ENCODE results near the gene GRIP2.

Gene GRIP2

DNA sequence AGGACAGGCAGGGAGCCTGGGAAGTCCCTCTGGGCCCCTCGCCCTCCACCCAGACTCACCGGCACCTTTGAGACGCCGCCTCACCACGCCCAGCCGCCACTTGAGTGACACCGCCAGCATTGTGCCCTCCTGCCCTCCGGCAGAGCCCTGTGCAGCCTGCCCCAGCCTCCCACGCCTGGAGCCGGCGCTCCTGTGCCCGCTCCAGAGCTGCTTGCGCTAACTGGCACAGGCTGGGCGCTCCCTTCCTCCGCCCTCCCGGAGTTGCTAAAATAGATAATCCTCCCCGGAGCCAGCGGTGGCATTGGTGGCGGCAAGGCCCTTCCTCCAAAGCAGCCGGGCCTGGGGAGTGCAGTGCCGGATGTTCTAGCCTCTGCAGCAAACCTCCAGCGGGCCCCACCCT, 15.7 kb upstream of the GRIP2 start:
- Histone ChIP-seq H3K9me3 (replicated peaks; ENCODE audit: insufficient read depth, low read length) (no peaks in the 10 kb centered on the region), H3K4me3 (ENCODE audit: low read length) (no peak overlapping the region)
- TF ChIP-seq, protein P1, sequence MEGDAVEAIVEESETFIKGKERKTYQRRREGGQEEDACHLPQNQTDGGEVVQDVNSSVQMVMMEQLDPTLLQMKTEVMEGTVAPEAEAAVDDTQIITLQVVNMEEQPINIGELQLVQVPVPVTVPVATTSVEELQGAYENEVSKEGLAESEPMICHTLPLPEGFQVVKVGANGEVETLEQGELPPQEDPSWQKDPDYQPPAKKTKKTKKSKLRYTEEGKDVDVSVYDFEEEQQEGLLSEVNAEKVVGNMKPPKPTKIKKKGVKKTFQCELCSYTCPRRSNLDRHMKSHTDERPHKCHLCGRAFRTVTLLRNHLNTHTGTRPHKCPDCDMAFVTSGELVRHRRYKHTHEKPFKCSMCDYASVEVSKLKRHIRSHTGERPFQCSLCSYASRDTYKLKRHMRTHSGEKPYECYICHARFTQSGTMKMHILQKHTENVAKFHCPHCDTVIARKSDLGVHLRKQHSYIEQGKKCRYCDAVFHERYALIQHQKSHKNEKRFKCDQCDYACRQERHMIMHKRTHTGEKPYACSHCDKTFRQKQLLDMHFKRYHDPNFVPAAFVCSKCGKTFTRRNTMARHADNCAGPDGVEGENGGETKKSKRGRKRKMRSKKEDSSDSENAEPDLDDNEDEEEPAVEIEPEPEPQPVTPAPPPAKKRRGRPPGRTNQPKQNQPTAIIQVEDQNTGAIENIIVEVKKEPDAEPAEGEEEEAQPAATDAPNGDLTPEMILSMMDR (IDR thresholded peaks at IDR 0.05; ENCODE audit: low read length): no peak

DNA sequence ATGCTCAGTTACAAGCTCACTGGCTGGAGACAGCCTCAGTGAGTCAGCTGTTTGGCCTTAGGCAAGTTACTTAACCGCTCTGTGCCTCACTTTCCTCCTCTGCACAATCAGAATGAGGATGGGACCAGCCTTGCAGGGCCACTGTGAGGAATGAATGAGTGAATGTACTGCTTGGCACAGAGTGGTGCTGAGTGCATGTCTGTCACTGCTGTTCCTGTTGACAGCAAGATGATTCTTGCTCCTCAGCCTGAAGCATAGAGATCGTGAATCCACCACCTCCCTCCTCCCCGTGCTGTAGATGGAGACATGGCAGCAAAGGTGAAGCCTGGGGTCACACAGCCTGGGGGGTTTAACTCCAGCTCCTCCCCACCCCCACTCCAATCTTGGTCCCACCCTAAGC, 14.6 kb upstream of the GRIP2 start:
- Histone ChIP-seq H3K9me3 (replicated peaks; ENCODE audit: insufficient read depth, low read length) (no peaks in the 10 kb centered on the region), H3K36me3 (replicated peaks; ENCODE audit: insufficient read depth, low read length) (no peaks in the 10 kb centered on the region), H3F3A (ENCODE audit: insufficient read depth, low read length) (no peaks in the 10 kb centered on the region), H3K9ac (ENCODE audit: low read length) (no peak overlapping the region), H3K9me2 (replicated peaks; ENCODE audit: insufficient read depth, low read length) (no peaks in the 10 kb centered on the region), H2AFZ (ENCODE audit: low read length) (no peak overlapping the region), H3K4me1 (ENCODE audit: low read length) (no peaks in the 10 kb centered on the region), H3K4me2 (ENCODE audit: low read depth, low read length) (no peak overlapping the region), H3K4me3 (ENCODE audit: low read length) (no peak overlapping the region), H4K20me1 (ENCODE audit: insufficient read depth, low read length) (no peaks in the 10 kb centered on the region), H3K27me3 (replicated peaks; ENCODE audit: insufficient read depth, low read length) (peaks cover 81% of the 10 kb centered on the region), H3K27ac (ENCODE audit: low read length) (no peak overlapping the region), H3K79me2 (ENCODE audit: low read length) (no peaks in the 10 kb centered on the region)
- TF ChIP-seq EZH2 (optimal IDR thresholded peaks at IDR 0.05; ENCODE audit: low read depth, low read length): no peak
- TF ChIP-seq, protein P1 (IDR thresholded peaks at IDR 0.05; ENCODE audit: low read length): no peak
- no peak for TF ChIP-seq EZH2phosphoT487 (IDR thresholded peaks at IDR 0.05; ENCODE audit: low read length)
- DNase-seq: no peak

More for the DNA sequence above, 15.7 kb upstream of the GRIP2 start:
- Histone ChIP-seq H3K27me3 (replicated peaks; ENCODE audit: insufficient read depth, low read length) (peaks cover 78% of the 10 kb centered on the region), H4K20me1 (ENCODE audit: insufficient read depth, low read length) (no peaks in the 10 kb centered on the region), H3K4me1 (ENCODE audit: low read length) (no peaks in the 10 kb centered on the region), H3K4me2 (ENCODE audit: low read depth, low read length) (no peak overlapping the region), H3K27ac (ENCODE audit: low read length) (no peak overlapping the region), H3K9ac (ENCODE audit: low read length) (no peak overlapping the region), H3K79me2 (ENCODE audit: low read length) (no peaks in the 10 kb centered on the region), H3F3A (ENCODE audit: insufficient read depth, low read length) (no peaks in the 10 kb centered on the region), H3K36me3 (replicated peaks; ENCODE audit: insufficient read depth, low read length) (no peaks in the 10 kb centered on the region), H3K9me2 (replicated peaks; ENCODE audit: insufficient read depth, low read length) (no peaks in the 10 kb centered on the region), H2AFZ (ENCODE audit: low read length) (no peak overlapping the region)
- no peak for DNase-seq

DNA sequence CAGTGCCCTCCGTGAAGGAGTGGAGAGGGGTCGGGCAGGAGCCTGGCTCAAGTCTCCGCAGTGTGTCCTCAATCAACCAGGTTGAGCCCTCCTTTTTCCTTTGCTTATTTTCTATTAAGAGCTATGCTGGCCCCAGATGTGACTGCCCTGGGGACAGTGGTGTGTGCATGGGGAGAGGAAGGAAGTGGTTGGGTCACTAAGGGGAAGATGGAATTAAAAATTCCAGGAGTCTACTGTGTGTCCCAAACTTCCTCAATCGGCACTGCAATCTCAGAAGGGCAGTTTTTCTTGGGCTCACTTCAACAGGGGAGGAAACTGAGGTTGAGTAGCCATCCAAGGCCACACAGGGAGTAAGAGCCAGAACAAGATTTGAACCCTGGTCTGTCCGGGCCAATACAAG, 13.7 kb upstream of the GRIP2 start:
- H2AFZ ChIP-seq (ENCODE audit: low read length): no peak overlapping the region
- DNase-seq: no peak
- no peaks in the 10 kb centered on the region for H3F3A ChIP-seq (ENCODE audit: insufficient read depth, low read length)
- no peak overlapping the region for H3K4me2 ChIP-seq (ENCODE audit: low read depth, low read length)
- H3K4me3 ChIP-seq (ENCODE audit: low read length): no peak overlapping the region
- TF ChIP-seq EZH2 (optimal IDR thresholded peaks at IDR 0.05; ENCODE audit: low read depth, low read length) (no peak), EZH2phosphoT487 (IDR thresholded peaks at IDR 0.05; ENCODE audit: low read length) (no peak)
- TF ChIP-seq, protein P1 (IDR thresholded peaks at IDR 0.05; ENCODE audit: low read length): no peak
- no peaks in the 10 kb centered on the region for H3K9me2 ChIP-seq (replicated peaks; ENCODE audit: insufficient read depth, low read length)
- H3K9ac ChIP-seq (ENCODE audit: low read length): no peak overlapping the region
- no peaks in the 10 kb centered on the region for H3K36me3 ChIP-seq (replicated peaks; ENCODE audit: insufficient read depth, low read length)
- peaks cover 83% of the 10 kb centered on the region for H3K27me3 ChIP-seq (replicated peaks; ENCODE audit: insufficient read depth, low read length)
- no peaks in the 10 kb centered on the region for H3K4me1 ChIP-seq (ENCODE audit: low read length)
- H3K79me2 ChIP-seq (ENCODE audit: low read length): no peaks in the 10 kb centered on the region
- no peaks in the 10 kb centered on the region for H4K20me1 ChIP-seq (ENCODE audit: insufficient read depth, low read length)
- H3K27ac ChIP-seq (ENCODE audit: low read length): no peak overlapping the region
- no peaks in the 10 kb centered on the region for H3K9me3 ChIP-seq (replicated peaks; ENCODE audit: insufficient read depth, low read length)
